Measurements from ENCODE around the gene GABRR2. TPM values are rescaled to one million over a fixed set of nuclear protein-coding genes. Genes with fewer than 3 reads are reported as not detected.
A peak's percentile ranks its signal among the peaks of the same experiment; 100 is the strongest.
"Not testable (repeated sequence)": the region's sequence is repeated elsewhere in the genome, so short reads cannot be mapped to it uniquely, and the experiment has no call there.

Gene GABRR2
- total RNA-seq, 1 donor from 2014 or later: not detected

DNA sequence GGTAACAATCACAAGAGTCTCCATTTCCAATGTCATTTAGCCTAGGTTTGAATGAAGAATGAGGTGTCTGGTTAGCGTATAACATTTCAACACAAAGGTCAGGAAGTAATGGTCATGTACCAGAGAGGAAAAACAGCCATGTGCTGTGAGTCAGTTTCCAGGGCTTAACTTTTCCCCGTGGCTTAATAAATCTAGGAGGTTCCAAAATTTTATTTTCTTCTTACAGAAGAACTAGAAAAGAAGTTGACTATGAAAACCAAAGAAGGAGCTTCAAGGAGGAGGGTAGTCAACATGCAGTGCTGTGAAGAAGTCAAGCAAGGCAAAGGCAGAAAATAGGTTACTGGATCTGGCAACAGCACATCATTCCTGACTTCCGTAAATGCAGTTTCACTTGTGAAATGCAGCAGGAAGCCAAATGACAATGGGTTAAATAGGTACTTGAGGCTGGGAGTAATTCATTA lies 8.4 kb upstream of the GABRR2 start:
- ATAC-seq: no peak

DNA sequence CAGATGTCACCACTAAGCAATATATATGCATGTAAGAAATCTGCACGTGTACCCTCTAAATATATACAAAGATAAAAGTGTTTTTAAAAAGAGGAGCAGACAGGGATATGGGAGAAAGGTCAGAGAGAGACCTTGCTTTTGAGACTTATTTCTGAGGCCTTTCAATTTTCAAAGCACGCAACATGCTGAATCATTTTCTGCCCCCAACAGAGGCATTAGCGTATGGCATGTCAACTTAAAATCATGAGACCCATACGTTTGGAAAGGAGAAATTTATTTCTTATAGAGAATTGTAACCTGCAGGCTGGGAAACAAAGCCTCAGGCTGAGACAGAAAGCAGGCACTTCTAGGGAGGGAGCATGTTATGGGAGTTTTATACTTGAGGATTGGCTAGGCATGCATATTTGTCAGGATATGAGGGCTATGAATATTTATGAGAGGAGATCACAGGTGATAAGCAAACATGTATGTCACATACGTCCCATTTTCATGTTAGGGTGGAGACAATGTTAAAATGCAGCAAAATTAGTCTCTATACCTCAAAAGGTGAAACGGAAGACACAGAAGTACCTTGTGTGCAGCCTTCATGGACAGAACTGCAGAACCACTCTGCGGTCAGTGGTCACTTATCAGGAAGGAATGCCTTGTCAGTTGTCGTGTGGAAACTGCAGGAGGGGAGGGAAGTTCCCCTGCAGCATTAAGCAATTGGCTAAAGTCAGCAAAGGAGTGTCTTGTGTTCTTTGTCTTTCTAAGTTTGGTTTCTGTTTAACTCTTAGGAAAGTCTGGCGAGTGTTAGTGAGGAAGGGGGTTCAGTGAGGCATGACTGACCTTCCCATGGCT lies 6.3 kb upstream of the GABRR2 start:
- no peak for ATAC-seq

DNA sequence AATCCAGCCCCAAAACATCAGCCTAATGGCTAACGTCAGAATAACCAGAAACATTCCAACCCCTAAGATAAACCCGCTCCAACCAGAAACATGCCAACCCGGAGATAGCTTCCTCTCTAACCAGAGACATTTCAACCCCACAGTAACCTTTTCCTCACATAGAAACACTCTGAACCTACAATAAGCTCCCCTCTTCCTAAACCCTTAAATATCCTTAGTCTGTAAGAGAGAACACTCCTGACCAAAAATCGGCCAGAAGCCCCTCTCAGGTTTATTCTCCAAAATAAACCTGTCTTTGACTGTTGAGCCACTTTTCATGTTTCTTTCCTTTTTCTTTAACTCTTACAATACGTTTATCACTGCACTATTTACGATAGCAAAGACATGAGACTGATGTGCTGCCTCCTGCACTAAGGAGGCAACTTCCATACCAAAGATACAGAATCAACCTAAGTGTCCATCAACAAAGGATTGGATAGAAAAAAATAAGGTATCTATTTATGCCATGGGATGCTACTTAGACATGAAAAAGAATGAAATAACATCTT lies 5.0 kb upstream of the GABRR2 start:
- no peak for ATAC-seq

DNA sequence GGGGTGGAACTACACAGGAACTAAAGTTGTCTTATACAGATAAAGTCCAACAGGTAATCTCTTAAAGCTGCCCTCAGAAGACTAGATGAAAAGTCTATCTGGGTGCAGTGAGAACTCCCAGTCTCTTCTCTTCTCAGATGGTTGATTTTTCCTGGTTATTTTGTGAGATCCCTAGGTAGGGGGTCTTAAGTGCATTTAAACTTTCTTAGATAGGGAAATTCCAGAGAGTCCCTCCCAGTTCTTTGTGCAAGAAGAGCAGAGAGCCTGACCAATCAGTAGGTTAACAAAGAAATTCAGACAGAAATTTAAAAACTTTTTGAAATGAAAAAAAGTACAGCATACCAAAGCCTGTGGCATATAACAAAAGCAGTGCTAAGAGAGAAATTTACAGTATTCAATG lies 2.0 kb upstream of the GABRR2 start:
- ATAC-seq: no peak

DNA sequence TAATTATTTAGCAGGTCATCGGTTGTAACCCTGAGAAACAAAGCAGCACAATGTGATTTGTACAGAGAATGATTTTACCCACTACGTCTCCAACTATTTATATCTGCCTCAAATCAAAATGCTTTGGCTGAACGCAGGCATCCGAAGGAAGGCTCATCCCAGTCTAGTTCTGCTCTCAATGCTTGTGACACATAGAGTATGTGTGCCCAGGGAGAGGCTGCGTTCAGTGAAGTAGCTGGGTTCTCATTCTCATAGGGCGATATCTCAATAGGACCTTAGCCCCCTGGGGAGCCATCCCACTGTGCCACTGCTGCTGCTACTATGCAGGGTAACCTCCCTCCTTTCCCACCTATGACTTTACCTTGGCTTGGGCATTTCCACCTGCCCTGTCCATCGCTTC lies 407 bp downstream of the GABRR2 start:
- no peak for ATAC-seq

DNA sequence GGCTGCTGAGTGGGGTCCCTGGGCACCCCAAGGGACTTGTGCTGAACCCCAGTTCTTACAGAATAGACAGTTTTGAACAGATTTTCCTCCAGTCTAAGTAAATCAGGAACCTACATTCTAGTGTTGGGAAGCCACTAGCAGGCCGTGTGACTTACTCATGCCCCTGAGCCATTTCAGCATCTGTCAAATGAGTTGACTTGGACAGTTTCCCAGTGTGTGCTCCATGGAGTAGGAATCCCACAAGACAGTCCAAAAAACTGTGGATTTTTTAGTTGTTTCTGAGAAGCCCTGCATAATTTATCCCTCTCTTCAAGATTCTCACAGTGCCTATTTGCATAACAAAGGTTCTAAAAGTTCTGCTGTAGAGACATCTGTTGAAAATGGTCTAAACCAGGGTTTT lies 2.1 kb downstream of the GABRR2 start:
- no peak for ATAC-seq

DNA sequence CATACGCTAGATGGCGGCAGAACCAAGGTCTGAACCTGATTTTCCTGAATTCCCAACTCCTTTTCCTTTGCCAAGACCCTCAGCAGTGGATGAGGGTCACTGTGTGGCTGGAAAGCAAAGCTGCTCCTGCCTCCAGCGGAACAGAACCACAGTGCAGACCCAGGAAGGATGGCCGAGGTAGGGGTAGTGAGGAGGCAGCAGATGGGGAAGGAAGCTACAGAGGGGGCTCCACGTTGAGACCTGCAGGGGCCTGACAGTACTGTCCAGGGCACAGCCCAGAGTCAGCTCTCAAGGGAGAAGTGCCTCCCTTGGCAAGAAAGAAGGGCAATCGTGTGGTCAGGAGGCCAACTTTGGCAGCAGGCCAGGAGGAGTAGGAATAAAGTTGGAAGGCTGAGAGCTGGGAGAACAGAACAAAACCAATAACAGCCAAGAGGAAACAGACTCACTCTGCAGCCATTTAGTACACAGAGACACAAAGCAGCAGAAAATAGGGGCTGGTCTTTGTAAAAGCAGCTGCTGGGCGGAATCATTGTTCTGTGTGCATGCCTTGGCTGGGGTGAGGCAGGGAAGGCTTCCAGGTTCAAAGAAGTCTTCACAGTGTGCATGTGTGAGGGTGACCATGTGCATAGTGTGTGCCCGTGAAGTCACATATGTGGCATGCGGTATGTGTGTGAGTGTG lies 3.1 kb downstream of the GABRR2 start:
- ATAC-seq: peak; percentile 51

DNA sequence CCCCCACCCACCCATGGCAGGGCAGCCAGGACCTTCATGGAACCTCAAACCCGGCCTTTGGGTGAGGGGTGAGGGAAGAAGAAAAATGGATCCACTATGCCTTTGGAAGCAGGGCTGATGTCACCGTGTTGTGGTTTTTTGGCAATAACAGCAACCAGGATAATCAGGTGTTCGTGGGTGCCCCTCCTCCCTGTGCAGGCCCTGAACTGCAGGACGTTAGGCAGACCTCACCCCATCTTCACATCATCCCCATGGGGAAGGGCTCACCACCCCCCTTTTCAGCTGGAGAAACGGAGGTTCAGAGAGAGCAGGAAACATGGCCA lies 3.6 kb downstream of the GABRR2 start:
- no peak for ATAC-seq

DNA sequence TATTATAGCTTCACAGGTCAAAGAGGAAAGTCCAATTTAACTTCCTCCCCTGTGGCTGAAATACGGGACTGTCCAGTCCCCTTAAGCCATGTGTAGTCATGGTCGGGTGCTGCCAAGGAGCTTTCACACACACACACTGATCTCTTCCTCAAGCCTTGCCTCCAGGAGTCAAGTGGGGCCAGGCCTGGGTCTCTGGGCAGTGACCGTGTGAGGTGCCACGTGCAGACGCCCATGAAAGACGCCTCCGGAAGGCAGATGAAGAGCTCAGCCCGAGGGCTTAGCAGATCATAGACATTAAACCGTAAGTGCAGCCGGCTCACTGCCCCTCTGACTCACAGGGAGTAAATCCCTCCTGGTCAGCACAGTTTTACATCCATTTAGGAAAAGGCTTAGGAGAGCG lies 4.2 kb downstream of the GABRR2 start:
- peak; percentile 67 for ATAC-seq

DNA sequence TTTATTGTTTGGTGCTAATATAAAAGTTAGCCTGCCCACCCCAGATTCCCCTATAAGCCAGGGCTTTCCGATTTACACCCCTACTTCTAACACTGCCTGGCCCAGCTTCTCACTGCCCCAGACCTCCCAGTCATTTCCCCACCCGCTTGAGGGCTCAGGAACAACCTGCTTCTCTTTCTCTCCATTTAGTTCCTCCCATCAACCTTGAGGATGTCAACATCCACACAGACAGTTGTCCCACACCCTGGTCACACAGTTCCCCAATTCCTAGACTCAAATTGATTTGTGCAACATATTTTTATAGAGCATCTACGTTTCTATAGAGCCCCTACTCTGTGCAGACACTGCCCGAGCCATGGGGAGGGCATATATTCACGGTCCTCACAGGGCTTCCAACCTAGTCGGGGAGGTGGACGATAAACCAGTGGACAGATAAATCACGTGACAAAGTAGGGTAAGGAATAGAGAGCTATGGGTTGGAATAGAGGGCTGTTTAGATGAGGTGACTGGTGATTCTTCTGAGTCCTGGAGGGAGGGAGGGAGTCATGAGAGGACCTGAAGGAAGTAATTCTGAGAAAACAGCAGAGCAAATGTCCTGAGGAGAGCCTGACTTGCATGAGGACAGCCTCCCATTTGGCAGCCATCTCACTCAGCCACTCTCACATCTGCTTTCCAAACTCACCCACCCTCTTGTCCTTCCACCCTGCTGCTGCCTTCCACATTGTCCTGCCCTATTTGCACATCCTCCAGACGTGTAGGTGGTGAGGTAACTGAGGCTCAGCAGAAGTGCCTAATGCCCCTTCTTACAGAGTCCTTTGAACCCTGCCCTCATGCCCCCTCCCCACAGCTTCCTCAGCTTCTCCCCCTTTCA lies 6.3 kb downstream of the GABRR2 start:
- ATAC-seq: no peak

DNA sequence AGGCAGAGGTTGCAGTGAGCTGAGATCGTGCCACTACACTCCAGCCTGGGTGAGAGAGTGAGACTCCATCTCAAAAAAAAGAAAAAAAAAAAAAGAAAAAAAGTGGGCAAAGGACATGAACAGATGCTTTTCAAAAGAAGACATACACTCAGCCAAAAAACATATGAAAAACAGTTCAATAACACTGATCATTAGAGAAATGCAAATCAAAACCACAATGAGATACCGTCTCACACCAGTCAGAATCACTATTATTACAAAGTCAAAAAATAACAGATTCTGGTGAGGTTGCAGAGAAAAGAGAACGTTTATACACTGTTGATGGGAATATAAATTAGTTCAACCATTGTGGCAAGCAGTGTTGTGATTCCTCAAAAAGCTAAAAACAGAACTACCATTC lies 10.6 kb downstream of the GABRR2 start:
- ATAC-seq: not testable (repeated sequence)

DNA sequence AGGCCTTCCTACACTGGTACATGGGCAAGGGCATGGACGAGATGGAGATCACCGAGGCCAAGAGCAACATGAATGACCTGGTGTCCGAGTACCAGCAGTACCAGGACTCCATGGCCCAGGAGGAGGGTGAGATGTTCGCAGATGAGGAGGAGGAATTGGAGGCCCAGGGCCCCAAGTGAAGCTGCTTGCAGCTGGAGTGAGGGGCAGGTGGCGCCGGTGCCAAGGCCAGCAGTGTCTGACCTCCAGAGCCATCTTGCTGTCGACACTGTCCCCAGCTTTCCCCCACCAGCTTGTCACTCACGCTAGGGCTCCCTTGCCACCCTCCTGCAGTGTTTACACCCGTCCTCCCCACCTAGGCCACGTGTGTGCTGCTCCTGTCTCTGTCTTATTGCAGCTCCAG lies 12.2 kb downstream of the GABRR2 start:
- no peak for ATAC-seq

DNA sequence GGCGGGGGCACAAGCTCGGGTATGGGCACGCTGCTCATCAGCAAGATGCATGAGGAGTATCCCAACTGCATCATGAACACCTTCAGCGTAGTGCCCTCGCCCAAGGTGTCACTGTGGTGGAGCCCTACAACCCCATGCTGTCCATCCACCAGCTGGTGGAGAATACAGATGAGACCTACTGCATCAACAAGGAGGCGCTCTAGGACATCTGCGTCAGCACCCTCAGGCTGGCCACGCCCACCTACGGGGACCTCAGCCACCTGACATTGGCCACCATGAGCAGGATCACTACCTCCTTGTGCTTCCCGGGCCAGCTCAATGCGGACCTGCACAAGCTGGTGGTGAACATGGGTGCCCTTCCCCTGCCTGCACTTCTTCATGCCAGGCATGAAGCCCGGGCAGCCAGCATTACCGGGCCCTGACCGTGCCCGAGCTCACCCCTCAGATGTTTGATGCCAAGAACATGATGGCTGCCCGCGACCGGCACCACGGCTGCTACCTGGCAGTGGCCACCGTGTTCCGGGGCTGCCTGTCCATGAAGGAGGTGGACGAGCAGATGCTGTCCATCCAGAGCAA lies 12.8 kb downstream of the GABRR2 start:
- no peak for ATAC-seq

DNA sequence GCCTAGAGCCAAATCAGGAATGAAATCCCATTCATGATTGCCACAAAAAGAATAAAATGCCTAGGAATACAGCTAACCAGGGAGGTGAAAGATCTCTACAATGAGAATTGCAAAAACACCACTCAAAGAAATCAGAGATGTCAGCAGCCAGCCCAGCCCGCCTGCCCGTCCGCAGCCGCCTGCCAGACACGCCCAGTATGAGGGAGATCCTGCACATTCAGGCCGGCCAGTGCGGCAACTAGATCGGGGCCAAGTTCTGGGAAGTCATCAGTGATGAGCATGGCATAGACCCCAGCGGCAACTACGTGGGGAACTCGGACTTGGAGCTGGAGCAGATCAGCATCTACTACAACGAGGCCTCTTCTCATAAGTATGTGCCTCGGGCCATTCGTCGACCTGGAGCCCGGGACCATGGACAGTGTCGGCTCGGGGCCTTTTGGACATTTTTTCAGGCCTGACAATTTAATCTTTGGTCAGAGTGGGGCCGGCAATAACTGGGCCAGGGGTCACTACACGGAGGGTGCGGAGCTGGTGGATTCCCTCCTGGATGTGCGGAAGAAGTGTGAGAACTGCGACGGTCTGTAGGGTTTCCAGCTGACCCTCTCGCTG lies 13.4 kb downstream of the GABRR2 start:
- no peak for ATAC-seq

DNA sequence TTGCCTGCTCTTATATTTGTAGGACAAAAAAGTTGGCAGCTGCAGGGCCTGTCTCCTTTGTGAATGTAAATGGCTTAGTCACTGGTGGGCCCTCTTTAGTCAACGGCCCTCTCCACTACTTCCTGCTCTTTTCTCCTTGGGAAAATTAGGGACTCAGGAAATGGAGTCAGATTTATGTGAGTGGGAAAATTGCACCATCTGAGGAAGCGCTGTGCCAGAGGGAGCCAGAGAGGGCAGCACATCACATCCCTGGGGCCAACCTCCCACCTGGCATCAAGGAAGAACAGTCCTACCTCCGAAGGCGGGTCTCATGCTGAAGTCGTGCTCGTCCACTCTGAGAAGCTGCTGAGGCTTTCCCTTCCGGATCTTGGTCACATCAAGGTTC lies 15.6 kb downstream of the GABRR2 start:
- no peak for ATAC-seq

DNA sequence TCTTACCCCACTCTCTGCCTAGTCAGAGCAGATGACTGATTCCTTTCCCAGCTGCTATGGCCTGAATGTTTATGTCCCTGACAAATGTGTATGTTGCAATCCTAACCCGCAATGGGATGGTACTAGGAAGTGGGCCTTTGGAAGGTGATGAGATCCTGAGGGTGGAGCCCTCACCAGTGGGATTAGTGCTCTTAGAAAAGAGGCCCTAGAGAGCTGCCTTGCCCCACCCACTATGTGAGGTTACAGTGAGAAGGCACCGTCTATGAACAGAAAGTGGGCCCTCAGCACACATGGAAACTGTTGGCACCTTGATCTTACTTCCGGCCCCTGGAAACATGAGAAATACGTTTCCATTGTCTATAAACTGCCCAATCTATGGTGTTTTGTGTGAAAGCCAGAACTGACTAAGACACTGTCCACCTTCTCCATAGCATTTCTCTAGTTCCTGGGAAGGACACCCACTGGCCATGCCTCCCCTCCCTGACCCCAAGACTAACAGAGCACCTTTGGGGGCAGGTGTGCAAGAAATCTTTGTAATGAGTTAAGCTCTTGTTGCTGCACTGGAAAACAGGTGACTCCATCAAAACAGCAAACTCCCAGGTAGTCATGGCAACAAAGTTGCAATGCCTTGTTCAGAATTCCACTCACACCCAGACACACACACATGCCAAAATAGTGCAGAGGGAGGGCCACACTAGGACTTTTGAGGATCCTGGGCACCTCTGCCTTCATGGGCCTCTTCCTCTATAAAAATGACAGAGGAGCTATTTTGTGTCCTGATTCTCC lies 16.2 kb downstream of the GABRR2 start:
- peak; percentile 89 for ATAC-seq

DNA sequence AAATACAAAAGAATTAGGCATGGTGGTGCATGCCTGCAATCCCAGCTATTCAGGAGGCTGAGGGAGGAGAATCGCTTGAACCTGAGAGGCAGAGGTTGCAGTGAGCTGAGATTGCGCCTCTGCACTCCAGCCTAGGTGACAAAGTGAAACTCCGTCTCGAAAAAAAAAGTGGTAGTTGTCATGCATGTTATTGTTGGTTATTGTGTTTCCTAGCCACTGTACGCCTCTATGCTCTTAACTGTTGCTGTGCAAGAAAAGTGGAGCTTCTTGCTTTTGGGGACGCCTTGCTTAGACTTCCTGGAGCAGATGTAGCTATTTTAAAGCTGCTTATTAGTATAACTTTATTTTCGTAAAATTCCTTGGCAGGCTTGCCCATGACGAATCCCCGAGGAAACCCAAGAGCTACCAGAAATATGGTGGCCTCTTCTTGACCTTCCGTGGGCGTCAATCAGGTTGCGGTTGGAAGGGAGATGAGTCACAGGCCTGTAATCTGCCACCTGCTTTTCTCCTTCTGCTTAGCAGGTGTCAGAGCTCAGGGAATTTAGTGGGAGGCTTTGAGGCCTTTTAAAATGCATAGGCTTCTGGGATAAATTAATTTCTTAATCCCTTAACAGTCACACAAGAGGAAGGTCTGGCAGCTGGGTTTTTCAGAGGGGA lies 17.3 kb downstream of the GABRR2 start:
- peak; percentile 96 for ATAC-seq

DNA sequence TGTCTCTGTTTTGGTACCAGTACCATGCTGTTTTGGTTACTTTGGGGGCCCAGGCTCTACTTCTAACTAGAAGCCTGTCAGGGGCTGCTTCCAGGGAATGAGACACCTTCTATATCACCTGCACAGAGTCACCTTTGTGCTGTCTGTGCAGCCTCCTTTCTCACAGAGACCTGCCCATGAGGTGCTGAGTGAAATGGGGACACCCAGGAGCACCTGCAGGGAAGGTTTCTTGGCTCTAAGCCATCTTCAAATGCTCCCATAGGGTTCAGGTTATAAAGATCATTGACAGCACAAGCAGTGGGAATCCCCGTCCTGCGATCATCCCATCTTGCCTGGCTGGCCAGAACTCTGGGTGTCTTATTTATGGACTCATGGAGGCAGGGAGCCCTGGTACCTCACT lies 19.1 kb downstream of the GABRR2 start:
- no peak for ATAC-seq

DNA sequence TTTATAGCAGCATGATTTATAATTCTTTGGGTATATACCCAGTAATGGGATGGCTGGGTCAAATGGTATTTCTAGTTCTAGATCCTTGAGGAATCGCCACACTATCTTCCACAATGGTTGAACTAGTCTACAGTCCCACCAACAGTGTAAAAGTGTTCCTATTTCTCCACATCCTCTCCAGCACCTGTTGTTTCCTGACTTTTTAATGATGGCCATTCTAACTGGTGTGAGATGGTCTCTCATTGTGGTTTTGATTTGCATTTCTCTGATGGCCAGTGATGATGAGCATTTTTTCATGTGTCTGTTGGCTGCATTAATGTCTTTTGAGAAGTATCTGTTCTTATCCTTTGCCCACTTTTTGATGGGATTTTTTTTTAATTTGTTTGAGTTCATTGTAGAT lies 20.0 kb downstream of the GABRR2 start:
- ATAC-seq: not testable (repeated sequence)

DNA sequence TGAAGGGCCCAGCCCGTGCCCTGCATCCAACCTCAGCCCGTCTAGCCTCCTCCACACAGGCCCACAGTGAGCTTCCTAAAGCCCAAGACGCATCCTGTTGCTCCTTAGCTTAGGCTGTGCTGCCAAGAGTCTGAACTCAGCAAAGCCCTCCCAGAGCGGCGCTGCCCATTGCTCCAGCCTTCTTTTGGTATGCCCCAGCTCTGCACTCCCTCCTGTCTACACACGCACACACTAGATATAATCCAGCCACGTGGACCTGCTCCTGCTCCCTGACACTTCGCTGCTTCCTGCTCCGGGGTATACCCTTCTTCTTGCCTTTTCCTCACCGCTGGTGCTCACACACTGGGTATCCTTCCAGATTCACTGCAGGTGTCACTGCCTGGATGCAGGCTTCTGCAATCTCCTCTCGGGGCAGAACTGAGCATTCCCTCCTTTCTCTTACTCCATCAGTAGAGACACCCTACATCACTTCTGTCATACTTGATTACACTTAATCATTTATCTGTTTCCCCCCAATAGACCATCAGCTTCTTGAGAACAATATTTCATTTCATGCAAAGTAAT lies 23.8 kb downstream of the GABRR2 start:
- ATAC-seq: no peak

Measured in esophagus mucosa (tissue), 1 donor.